Measurements from ENCODE around the gene PDS5B. TPM values are rescaled to one million over a fixed set of nuclear protein-coding genes. Genes with fewer than 3 reads are reported as not detected.

PDS5B gene
- total RNA-seq, 2 experiments from 2014 or later, result 44.1 to 46.6 TPM

DNA sequence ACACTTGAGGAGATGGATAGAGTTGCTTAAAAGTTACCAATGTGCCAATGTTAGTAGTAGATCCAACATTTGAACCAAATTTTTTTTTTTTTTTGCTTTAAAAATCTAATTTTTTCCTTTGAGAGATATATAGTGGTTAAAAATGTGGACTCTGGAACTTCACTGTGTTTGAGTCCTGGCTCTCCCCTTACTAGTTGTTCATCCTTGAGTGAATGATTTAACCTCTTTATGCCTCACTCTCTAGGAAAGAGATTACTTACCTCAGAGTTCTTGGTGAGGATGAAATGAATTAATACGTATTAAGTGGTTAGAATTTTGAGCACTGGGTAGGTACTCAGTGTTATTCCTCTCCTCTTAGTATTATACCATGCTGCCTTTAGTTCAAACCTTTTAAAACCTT lies 24.3 kb downstream of the PDS5B start:
- no peak overlapping the region for H3K4me3 Mint-ChIP-seq
- POLR2A ChIA-PET, result no interaction called here
- TF ChIP-seq, protein P1, sequence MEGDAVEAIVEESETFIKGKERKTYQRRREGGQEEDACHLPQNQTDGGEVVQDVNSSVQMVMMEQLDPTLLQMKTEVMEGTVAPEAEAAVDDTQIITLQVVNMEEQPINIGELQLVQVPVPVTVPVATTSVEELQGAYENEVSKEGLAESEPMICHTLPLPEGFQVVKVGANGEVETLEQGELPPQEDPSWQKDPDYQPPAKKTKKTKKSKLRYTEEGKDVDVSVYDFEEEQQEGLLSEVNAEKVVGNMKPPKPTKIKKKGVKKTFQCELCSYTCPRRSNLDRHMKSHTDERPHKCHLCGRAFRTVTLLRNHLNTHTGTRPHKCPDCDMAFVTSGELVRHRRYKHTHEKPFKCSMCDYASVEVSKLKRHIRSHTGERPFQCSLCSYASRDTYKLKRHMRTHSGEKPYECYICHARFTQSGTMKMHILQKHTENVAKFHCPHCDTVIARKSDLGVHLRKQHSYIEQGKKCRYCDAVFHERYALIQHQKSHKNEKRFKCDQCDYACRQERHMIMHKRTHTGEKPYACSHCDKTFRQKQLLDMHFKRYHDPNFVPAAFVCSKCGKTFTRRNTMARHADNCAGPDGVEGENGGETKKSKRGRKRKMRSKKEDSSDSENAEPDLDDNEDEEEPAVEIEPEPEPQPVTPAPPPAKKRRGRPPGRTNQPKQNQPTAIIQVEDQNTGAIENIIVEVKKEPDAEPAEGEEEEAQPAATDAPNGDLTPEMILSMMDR (IDR thresholded peaks at IDR 0.05), result no peak
- peaks cover 50% of the 10 kb centered on the region for H3K4me1 Mint-ChIP-seq (ENCODE audit: low read depth)
- H3K27me3 Mint-ChIP-seq, result no peaks in the 10 kb centered on the region
- peaks cover 32% of the 10 kb centered on the region for H3K9me3 Mint-ChIP-seq
- CTCF ChIA-PET, result no interaction called here
- ATAC-seq (no peak), DNase-seq (no peak)
- intact Hi-C loops (cut with micrococcal nuclease), result no loop called here
- H3K27ac Mint-ChIP-seq, result no peak overlapping the region
- peaks cover 39% of the 10 kb centered on the region for H3K36me3 Mint-ChIP-seq (ENCODE audit: low read depth)

DNA sequence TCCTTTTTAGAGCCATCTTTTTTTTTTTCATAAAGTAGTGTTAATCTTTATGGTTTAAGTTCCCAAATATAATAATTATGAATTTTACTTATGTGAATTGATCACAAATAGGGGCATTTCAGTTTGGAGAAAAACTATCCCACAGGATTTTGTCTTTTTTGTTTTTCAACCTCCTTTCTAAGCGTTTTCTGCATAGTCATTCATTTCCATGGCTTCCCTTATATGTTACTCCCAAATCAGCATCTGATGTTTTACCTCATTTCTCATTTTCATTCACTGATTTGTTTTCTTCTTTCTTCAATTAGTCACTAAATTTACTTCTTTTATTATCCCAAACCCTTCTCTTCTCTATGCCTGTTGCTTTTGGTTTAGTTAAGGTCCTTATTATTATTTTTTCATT lies 24.7 kb downstream of the PDS5B start:
- intact Hi-C loops (cut with micrococcal nuclease), result no loop called here
- no peak overlapping the region for H3K27ac Mint-ChIP-seq
- POLR2A ChIA-PET, result no interaction called here

DNA sequence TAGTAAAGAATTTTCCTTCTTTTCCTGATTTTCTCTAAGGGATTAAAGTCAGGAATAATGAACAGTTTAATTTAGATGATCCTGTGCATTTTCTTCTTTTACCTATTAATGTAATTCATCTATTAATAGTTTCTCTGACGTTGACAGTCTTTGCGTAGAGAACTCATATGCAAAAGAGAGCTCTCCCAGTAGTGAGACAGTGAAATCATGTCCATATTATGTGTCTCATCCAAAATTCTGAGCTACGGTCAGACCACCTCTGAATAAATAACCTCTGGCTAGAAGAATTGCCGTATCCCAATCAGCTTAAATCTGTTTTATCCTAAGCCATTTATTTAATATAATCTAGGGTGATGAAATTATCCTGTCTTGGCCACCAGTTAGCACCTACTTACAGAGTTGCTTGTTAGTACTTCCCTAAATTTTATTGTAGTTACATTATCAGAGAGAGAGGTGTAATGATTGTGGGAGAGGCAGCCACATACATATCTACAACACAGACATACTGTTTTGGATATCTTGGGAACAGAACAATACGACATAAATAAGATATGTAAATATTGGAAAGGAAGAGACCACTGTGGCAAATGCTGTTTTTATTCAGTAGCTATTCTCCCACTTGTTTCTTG lies 30.7 kb downstream of the PDS5B start:
- CTCF ChIA-PET, result interaction anchor here (0.9 to 2.1 kb wide), 2 partner anchors 23 to 30 kb away, joined by 4 to 6 read pairs; no protein-coding TSS in a partner anchor

More for the DNA sequence above, 24.7 kb downstream of the PDS5B start:
- Mint-ChIP-seq H3K4me3 (no peak overlapping the region), H3K9me3 (peaks cover 28% of the 10 kb centered on the region), H3K27me3 (no peaks in the 10 kb centered on the region), H3K36me3 (ENCODE audit: low read depth) (peaks cover 35% of the 10 kb centered on the region), H3K4me1 (ENCODE audit: low read depth) (peaks cover 50% of the 10 kb centered on the region)
- DNase-seq, result no peak
- CTCF ChIA-PET, result no interaction called here
- TF ChIP-seq, protein P1 (IDR thresholded peaks at IDR 0.05), result no peak
- no peak for ATAC-seq

DNA sequence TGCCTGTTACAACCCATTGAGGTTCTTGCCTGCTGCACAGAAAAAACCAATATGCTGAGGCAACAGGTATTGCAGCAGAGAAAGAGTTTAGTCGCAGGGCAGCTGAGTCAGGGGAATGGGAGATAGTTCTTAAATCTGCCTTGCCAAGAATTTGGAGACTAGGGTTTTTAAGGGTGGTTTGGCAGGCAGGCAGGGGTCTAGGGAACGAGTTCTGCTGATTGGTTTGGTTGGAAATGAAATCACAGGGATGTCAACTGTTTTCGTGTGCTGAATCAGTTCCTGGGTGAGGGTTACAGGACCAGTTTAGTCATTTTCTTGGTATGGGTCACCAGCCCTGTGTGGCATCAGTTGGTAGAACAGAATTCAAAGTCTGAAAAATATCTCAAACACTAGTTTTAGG lies 36.6 kb downstream of the PDS5B start:
- no peak overlapping the region for H3K27ac Mint-ChIP-seq
- peaks cover 38% of the 10 kb centered on the region for H3K4me1 Mint-ChIP-seq (ENCODE audit: low read depth)
- H3K27me3 Mint-ChIP-seq, result no peaks in the 10 kb centered on the region
- ATAC-seq, result peak; percentile 64
- H3K9me3 Mint-ChIP-seq, result peaks cover 31% of the 10 kb centered on the region
- peaks cover 22% of the 10 kb centered on the region for H3K36me3 Mint-ChIP-seq (ENCODE audit: low read depth)
- intact Hi-C loops (cut with micrococcal nuclease), result no loop called here
- POLR2A ChIA-PET, result no interaction called here
- no peak overlapping the region for H3K4me3 Mint-ChIP-seq
- TF ChIP-seq, protein P1 (IDR thresholded peaks at IDR 0.05), result no peak
- peak; percentile 16 for DNase-seq
- CTCF ChIA-PET, result interaction anchor here (1.0 to 3.5 kb wide), 3 partner anchors 17 to 37 kb away, joined by 3 to 15 read pairs (median 4); partner anchors contain the start of gene PDS5B

More for the DNA sequence above, 30.7 kb downstream of the PDS5B start:
- no peak overlapping the region for H3K4me3 Mint-ChIP-seq
- ATAC-seq (no peak), DNase-seq (no peak)
- H3K27ac Mint-ChIP-seq, result no peak overlapping the region
- no peaks in the 10 kb centered on the region for H3K27me3 Mint-ChIP-seq
- peaks cover 38% of the 10 kb centered on the region for H3K9me3 Mint-ChIP-seq
- TF ChIP-seq, protein P1 (IDR thresholded peaks at IDR 0.05), result no peak
- POLR2A ChIA-PET, result no interaction called here
- intact Hi-C loops (cut with micrococcal nuclease), result no loop called here
- peaks cover 31% of the 10 kb centered on the region for H3K4me1 Mint-ChIP-seq (ENCODE audit: low read depth)
- peaks cover 37% of the 10 kb centered on the region for H3K36me3 Mint-ChIP-seq (ENCODE audit: low read depth)

DNA sequence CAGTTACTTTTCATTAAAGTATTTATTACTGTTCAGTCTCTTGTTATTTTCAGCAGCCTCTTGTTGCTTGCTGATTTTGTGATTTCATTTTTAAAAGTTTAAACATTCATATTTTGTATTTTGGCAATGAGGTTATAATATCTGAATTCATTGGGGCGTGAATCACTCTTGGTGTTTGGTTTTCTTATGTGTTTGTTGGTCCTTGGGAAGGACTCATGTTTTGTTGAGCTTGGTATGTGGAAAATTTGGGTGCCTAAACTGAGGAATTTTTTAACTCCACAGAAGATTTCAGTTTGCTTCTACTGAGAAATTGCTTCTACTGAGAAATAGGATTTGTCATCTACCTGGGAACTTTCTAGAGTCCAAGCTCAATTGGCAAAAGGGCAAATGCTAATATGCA lies 38.2 kb downstream of the PDS5B start:
- ATAC-seq, result no peak
- ChIA-PET POLR2A (no interaction called here), CTCF (interaction anchor here (1.0 to 3.5 kb wide), 5 partner anchors 9 to 43 kb away, joined by 3 to 15 read pairs (median 5); no protein-coding TSS in a partner anchor)
- peaks cover 20% of the 10 kb centered on the region for H3K36me3 Mint-ChIP-seq (ENCODE audit: low read depth)
- H3K27ac Mint-ChIP-seq, result no peak overlapping the region
- H3K9me3 Mint-ChIP-seq, result peaks cover 26% of the 10 kb centered on the region
- H3K4me1 Mint-ChIP-seq (ENCODE audit: low read depth), result peaks cover 38% of the 10 kb centered on the region
- H3K4me3 Mint-ChIP-seq, result no peak overlapping the region
- intact Hi-C loops (cut with micrococcal nuclease), result no loop called here
- TF ChIP-seq, protein P1 (IDR thresholded peaks at IDR 0.05), result no peak
- no peaks in the 10 kb centered on the region for H3K27me3 Mint-ChIP-seq
- DNase-seq, result no peak

All from activated CD8-positive, alpha-beta T cell treated with anti-CD3 and anti-CD28 coated beads for 36 hours (primary cell).